GM18508 (cell line): ENCODE measurements around the gene BHLHE40.

Experiments used
- ATAC-seq: cut with Tn5 transposase; IDR thresholded peaks from one replicate; pipeline ENCODE4 v1.9.1; 2021; ENCODE audit warnings: moderate number of reproducible peaks; ENCODE audit not compliant: insufficient read depth, unreplicated experiment

The BHLHE40 gene

DNA sequence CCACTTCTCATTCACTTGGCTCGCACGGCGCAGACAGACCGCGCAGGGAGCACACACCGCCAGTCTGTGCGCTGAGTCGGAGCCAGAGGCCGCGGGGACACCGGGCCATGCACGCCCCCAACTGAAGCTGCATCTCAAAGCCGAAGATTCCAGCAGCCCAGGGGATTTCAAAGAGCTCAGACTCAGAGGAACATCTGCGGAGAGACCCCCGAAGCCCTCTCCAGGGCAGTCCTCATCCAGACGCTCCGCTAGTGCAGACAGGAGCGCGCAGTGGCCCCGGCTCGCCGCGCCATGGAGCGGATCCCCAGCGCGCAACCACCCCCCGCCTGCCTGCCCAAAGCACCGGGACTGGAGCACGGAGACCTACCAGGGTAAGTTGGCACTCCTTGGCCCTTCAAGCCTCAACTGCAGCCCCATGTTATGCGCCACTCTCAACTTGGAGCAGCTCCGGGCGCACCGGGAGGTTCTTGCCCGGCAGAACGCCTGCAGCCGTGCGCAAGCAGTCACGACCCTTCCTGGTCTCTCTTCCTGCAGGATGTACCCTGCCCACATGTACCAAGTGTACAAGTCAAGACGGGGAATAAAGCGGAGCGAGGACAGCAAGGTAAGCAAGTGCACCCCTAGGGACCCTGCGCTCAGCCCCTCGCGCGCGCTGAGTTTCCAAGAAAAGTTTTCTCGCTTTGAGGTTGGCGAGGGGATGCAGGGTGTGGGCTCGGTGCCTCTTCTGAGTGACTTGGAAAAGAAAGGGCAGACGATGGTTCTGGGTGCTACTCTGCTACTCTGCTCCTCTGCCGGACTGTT, at the start of gene BHLHE40:
Gene BHLHE40, plus strand, starts transcription at position 10 of the 801 bp plus-strand sequence. Its CDS starts 282 bp downstream, at position 292.
- ATAC-seq, result no peak

DNA sequence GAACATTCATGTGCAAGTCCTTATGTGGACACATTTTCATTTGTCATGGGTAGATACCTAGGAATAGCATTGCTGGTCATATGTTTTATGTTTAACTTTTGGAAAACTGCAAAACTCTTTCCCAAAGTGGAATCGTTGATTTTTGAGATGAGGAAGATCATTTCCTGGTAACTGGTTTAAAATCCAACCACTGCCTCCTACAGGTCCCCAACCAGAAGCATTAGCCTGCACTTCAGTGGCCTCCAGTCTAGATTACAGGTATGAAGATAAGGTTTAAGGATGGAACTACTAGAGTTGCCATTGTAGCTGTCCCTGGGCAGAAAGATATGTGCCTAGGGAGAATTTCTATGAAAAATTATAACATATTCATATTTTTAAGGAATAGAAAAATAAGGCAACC, 48.7 kb upstream of the BHLHE40 start:
- ATAC-seq, result no peak

DNA sequence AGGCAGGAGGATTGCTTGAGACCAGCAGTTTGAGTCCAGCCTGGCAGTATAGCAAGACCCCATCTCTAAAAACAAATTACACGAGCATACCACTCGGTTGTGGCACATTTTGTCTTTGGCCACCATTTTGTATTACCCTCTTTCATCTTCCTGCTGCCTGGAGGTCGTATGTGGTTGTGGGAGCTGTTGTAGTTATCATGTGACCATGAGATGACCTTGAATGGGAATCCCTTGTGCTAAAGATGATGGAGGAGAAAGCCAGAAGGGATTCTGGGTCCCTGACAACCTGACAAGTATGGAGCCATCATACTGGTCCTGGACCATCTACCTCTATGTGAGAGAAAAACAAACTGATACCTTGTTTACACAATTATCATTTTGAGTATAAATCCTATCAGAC, 45.2 kb upstream of the BHLHE40 start:
- no peak for ATAC-seq

DNA sequence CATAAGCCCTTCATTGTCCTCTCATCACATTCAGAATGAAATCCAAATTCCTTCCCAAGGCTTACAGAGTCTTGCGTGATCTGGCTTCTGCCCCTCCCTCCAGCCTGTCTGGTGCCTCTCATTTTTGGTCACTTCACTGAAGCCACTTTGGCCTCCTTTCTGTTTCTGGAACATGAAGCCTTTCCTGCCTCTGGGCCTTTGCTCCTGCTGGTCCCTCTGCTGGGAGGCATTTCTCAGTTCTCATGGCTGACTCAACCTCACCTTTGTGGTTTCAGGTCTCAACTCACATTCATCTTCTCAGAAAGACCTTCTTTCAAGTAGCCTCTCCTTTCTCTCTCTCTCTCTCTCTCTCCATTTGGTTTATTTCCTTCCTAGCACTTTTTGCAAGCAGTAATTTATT, 43.9 kb upstream of the BHLHE40 start:
- ATAC-seq, result no peak

DNA sequence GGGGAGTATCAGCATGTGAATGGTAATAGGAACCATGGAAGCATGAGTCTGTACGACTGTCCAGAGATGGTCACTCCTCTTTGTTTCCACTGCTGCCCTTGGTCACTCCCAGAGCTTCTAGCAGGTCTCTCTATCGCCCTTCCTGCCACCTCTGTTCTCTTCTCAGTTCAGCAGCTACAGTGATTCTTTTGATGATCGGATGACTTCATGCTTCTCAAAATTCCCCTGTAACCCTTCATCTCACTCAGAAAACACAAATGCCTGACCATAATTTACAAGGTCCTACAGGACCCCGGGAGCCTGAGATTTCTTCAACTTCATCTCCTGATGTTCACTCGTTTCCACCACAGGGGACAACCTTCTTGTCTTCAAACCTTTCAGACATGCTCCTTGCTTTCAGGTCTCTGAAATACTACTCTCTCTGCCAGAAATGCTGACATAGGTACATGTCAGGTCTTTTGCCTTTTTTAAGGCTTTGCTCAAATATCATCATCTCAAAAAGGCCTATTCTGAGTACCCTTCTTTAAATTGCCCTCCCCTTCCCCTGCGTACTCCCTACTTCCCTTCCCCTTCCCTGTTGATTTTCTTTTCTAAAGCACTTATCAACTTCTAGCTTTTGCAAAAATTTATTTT, 42.1 kb upstream of the BHLHE40 start:
- ATAC-seq, result no peak

DNA sequence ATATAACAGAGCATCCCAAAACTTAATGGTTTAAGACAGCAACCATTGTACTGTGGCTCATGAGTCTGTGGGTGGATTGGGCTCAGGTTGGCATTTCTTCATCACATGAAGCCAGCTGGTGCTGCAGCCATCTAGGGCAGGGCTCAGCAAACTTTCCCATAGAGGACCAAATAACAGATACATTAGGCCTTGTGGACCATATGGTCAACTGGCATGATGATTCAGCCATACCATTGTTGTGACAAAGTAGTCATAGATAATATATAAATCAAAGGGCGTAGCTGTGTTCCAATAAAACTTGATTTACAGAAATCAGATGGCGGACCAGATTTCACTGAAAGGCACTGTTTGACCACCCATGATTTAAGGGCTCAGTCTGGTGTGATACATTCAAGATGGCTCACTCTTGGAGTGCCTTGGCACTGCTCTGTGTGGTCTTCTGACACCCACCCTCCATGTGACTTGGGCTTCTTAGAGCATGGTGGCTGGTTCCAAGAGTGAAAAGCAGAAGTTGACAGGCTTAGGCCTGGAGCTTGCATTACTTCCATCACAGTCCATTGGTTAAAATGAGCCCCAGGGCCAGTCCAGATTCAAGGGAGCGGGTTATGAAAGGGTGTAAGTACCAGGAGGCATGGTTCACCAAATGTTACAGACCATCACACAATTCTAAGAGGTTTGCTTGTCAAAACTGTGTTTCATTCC, 40.8 kb upstream of the BHLHE40 start:
- ATAC-seq, result no peak

DNA sequence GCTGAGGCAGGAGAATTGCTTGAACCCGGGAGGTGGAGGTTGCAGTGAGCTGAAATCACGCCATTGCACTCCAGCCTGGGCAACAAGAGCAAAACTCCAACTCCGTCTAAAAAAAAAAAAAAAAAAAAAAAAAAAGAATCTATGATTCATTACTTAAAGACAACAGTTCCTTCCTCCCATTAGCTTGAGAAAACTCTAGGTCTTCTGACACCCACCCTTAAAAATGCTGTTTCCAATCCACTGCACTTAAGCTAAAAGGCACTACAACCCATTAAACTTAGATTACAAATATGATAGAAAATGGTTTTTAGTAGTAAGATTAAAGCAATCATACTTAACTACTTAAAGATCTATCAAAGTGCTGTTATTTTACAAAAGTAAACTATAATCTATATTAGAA, 40.0 kb upstream of the BHLHE40 start:
- ATAC-seq, result no peak

DNA sequence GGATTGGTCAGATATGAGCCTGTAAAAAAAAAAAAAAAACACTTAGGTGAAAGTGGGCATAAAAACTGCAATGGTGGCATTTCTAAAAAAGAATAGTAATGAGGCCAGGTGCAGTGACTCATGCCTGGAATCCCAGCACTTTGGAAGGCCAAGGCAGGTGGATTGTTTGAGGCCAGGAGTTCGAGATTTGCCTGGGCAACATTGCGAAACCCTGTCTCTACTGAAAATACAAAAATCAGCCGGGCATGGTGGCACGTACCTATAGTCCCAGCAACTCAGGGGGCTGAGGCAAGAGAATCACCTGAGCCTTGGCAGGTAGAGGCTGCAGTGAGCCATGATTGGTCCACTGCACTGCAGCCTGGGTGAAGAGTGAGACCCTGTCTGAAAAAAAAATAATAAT, 38.3 kb upstream of the BHLHE40 start:
- no peak for ATAC-seq

DNA sequence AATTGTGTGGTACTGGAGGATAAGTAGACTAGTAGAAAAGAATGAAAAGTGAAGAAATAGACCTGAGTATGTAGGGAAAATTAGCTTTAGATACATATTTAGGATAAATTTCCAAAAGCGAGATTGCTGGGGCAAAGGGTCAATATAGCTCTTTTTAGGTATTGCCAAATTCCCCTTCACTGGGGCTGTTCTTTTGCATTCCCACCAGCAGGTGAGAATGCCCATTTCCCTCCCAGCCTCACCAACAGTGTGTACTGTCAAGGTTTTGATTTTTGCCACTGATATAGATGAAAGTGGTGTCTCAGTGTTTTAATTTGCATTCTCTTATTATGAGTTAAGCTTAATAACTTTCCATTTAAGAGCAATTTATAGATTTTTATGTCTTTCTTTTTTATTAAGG, 35.7 kb upstream of the BHLHE40 start:
- ATAC-seq, result no peak

DNA sequence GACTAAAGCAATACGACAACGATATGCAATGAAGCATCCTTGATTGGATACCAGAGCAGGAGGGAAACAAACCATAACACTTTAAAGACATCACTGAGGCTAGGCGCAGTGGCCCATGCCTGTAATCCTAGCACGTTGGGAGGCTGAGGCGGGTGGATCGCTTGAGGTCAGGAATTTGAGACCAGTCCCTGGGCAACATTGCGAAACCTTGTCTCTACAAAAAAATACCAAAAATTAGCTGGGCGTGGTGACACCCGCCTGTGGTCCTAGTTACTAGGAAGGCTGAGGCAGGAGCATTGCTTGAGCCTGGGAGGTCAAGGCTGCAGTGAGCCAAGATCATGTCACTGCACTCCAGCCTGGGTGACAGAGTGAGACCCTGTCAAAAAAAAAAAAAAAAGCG, 33.9 kb upstream of the BHLHE40 start:
- ATAC-seq, result no peak

DNA sequence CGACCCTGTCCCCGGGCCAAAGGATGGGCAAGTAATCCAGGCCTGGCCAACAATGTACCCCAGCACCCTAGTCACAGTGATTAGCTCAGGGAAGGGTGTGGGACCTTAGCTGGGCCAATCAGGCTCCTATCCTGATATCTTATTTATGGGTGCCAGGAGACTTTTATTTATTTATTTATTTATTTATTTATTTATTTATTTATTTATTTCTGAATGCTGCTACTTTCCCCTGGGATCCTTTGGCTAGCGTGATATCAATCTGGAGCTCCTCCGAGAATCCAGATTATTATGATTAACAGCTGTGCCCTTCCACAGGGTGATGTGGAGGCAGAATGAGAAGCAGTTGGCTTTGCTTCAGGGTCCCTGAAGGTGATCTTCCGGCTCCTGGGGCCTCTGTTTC, 32.2 kb upstream of the BHLHE40 start:
- no peak for ATAC-seq

DNA sequence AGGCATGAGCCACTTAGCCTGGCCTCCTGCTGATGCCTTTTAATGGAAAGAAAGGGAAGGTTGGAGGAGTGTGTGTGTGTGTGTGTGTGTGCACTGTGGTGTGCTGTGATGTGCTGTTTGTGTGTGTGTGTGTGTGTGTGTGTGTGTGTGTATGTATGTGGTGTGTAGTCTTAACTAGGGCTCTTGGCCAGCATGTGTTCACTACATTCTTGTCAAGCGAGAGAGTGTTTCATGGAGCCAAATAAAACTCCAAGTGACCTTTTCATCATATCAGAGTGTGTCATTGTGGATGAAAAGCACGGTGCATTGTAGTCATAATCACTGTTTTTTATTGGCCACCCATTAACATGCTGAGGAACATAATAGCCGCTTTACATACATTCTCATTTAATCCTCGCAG, 30.8 kb upstream of the BHLHE40 start:
- ATAC-seq, result no peak

DNA sequence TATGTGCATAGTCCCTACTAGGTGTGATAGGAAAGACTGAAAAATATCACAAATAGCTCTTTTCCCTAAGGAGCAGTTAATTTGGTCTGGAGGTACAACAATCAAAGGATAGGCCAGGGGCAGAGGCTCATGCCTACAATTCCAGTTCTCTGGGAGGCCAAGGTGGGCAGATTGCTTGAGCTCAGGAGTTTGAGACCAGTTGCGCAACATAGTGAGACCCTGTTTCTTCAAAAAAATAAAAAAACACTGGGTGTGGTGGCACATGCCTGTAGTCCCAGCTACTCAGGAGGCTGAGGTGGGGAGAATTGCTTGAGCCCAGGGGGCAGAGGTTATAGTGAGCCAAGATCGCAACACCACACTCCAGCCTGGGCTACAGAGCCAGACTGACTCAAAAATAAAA, 30.2 kb upstream of the BHLHE40 start:
- ATAC-seq, result no peak

DNA sequence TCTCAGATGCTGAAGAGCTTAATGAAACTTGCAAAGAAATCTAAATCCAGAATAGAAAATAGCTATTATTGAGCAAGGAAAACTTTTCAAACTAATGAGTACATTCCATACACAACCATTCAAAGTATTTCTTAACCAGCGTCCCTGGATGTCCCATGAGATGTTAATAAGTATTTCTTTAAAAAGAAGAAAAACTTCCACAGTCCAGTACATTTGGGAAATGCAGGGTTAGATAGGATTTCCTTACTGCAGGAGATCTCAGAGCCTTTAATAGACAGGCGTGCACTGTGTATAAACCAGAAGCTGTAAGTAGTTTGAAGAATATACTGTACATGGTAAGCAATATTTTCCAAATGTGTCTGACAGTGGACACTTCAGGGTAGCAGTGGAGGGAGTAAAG, 29.6 kb upstream of the BHLHE40 start:
- ATAC-seq, result no peak

DNA sequence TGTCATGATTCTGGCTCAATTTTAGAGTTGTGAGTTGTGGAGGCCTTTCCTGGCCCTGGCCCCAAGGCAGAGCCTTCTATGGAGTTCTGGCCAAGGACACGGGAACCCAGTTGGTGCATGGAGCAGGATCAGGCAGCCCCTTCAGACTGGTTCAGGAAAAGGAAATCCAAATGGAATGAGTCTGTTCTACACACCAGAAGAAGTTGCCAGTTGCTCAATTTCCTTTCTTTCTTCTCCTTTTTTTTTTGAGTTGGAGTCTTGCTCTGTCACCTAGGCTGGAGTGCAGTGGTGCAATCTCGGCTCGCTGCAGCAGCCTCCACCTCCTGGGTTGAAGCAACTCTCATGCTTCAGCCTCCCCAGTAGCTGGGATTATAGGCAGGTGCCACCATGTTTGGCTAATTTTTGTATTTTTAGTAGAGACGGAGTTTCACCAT, 28.9 kb upstream of the BHLHE40 start:
- ATAC-seq, result no peak

DNA sequence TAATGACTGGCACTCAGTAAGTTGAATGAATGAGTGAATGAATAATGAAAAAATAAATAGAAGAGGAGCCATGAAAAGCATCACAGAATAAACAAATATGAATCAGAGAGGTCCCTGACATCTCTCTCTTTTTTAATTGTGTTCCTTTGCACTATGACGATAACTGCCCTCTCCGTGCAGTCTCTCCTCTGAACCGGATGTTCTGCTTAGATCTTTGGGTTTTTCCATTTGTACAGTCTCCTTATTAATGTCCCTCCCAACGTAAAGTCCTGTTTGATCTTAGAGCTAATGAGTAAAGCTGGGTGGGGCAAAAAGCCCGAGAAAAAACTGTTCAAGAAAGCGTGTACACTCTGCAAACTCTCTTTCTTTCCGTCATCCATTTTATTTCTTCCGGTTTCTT, 28.3 kb upstream of the BHLHE40 start:
- no peak for ATAC-seq

DNA sequence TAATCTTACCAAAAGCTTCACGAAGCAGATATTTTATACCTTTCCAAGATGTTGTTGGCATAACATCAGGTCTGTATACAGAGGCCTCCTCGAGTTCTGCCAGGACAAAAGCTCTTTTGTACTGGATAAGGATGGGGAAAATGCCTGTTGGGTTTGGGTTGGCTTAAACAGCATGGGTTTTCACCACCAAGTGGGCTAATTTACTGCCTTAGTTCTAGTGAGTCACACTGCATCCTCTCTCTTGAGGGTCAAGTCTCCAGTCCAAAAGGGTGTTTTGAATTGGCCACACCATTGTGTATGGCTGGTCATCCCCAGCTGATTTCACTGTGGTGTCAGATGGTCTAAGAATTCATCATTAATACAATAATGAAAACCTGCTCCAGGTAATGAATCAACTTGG, 26.1 kb upstream of the BHLHE40 start:
- no peak for ATAC-seq

DNA sequence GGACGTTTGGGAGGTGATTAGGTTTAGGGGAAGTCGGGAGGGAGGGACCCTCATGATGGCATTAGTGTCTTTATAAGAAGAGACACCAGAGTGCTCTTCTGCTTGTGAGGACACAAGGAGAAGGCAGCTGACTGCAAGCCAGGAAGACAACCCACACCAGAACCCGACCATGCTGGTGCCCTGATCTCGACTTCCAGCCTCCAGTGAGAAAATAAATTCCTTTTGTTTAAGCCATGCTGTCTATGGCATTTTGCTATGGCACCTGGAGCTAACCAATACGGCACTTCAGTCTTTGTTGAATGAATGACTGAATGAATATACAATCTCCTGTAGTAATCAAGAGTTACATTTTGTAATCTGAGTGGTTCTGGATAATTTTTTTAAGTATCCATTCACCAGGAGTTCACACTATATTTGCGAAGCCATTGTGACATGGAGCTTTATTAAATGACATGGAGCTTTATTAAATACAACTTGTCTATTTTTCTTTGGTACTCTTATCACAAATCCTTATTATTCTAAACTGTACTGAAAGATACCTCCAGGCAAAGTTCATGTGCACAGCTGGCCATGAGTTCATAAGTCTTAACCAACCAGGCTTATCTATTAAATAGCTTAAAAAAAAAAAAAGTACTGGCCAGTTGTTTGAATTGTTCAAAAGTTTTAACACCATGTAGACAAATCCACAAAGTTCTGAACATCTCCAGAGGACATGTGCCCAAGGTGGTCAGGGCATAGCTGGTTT, 24.8 kb upstream of the BHLHE40 start:
- ATAC-seq, result no peak

DNA sequence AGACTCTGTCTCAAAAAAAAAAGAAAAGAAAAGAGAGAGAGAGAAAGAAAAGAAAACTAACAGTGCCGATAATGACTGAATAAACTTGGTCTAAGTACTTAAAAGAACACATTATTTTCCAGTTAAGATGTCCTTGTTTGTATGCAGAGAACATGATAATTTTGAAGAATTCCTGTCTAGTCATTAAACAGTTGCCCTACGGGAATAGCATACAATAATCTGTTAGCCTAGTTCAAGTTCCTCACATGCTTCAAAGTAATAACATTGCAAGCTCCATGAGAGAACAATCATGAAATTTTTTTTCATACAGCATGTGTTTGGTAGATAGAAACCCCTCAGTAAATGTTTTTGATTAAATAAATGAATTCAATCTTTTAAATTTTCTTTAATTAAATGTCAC, 23.1 kb upstream of the BHLHE40 start:
- ATAC-seq, result no peak

DNA sequence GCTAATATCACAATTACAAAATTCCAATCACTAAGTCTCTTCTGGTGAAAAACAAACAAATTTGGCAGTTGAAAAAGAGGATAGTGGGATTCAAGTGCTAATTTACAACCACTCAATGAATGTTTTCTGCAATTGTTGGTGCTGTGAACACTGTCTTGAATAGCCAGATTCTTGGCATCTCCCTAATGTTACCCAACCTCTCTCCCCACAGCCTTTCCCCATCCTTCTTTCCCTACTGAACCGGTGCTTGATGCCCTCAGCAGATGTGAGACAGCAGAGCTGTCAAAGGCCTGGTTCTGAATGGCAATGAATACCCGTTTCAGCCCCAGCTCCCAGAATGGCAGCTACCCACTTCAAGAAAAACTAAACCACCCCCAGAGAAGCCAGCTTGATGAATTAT, 22.5 kb upstream of the BHLHE40 start:
- ATAC-seq, result no peak

DNA sequence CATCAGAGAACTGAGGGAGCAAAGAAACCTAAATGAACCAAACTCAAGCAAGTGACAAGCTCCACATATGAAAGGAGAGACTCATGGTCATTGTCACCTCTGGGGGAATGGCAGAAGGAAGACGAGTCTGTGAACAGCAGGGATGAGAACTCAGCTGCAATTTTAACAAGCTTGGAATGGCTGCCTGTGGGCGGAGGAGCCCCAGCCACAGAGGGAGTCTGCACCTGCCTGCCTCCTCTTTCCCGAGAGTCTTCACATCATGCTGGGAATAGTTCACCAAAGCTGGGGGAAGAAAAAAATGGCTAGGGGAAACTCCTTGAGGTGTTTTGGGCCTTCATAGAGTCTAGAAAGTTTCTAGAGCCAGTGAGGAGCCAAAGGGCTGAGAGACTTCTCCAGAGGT, 21.3 kb upstream of the BHLHE40 start:
- ATAC-seq, result no peak
